Suppressor macrophage treated with lipopolysaccharide for 1 hour (primary cell): ENCODE results near the gene RPS5.
A peak's percentile ranks its signal among the peaks of the same experiment; 100 is the strongest.
"Not testable (repeated sequence)": the region's sequence is repeated elsewhere in the genome, so short reads cannot be mapped to it uniquely, and the experiment has no call there.

Experiments
- DNase-seq, 3 donors: peaks; one replicate each; pipeline ENCODE4 v3.0.0-alpha.2; 2020 to 2022

RPS5 gene

GRCh38 chr19:58356766-58357480 lies 30.1 kb upstream of the RPS5 start:
- no peak for DNase-seq

GRCh38 chr19:58357481-58358145 lies 29.5 kb upstream of the RPS5 start:
- no peak for DNase-seq

GRCh38 chr19:58361900-58362271 lies 25.2 kb upstream of the RPS5 start:
- peak; percentile 32 to 55 (median 33) for DNase-seq

- peak; percentile 97 to 98 (median 98) for DNase-seq
Observed at GRCh38 chr19:58362272-58362994, 24.6 kb upstream of the RPS5 start, which contains the start of gene ZNF497. ZNF497 (minus strand) TSS chr19:58362751; CDS start chr19:58357635, 5,116 bp downstream.

GRCh38 chr19:58364146-58364545 lies 22.9 kb upstream of the RPS5 start:
- DNase-seq: peak in 2 of 3 donors; percentile 24 to 40

- DNase-seq: no peak
Observed at GRCh38 chr19:58366585-58367430, 20.3 kb upstream of the RPS5 start.

- DNase-seq: no peak
Observed at GRCh38 chr19:58367698-58368454, 19.2 kb upstream of the RPS5 start.

- DNase-seq: no peak
Observed at GRCh38 chr19:58368561-58369360, 18.3 kb upstream of the RPS5 start.

GRCh38 chr19:58372311-58373133 lies 14.5 kb upstream of the RPS5 start:
- DNase-seq: no peak

- peak in 2 of 3 donors; percentile 47 to 53 for DNase-seq
Observed at GRCh38 chr19:58374200-58374599, 12.9 kb upstream of the RPS5 start.

- DNase-seq: not testable (repeated sequence)
Observed at GRCh38 chr19:58376724-58377123, 10.3 kb upstream of the RPS5 start.

GRCh38 chr19:58379246-58379645 lies 7.8 kb upstream of the RPS5 start:
- no peak for DNase-seq

- no peak for DNase-seq
Observed at GRCh38 chr19:58380037-58380661, 6.9 kb upstream of the RPS5 start.

GRCh38 chr19:58380662-58381459 lies 6.2 kb upstream of the RPS5 start, which contains the start of gene ZNF837:
ZNF837 (minus strand) TSS chr19:58381030; CDS start chr19:58369332, 11,698 bp downstream.
- DNase-seq: peak; percentile 99 to 100 (median 100)

GRCh38 chr19:58381460-58382212 lies 5.4 kb upstream of the RPS5 start:
- DNase-seq: peak in 1 of 3 donors; percentile 10

- DNase-seq: peak in 1 of 3 donors; percentile 14
Observed at GRCh38 chr19:58382997-58383603, 4.0 kb upstream of the RPS5 start.

- DNase-seq: peak in 1 of 3 donors; percentile 3
Observed at GRCh38 chr19:58385313-58385890, 1.7 kb upstream of the RPS5 start.
